Activated T-cell treated with anti-CD3 and anti-CD28 coated beads, Interleukin-2, amount 50 U/mL, for 48 hours (primary cell): ENCODE results near the gene SFXN5.
"Not testable (repeated sequence)": the region's sequence is repeated elsewhere in the genome, so short reads cannot be mapped to it uniquely, and the experiment has no call there.

Source experiments
- DNase-seq, 2 experiments: peaks; one replicate each; pipeline ENCODE4 v3.0.0-alpha.2; 2020

SFXN5 gene, protein sequence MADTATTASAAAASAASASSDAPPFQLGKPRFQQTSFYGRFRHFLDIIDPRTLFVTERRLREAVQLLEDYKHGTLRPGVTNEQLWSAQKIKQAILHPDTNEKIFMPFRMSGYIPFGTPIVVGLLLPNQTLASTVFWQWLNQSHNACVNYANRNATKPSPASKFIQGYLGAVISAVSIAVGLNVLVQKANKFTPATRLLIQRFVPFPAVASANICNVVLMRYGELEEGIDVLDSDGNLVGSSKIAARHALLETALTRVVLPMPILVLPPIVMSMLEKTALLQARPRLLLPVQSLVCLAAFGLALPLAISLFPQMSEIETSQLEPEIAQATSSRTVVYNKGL

DNA sequence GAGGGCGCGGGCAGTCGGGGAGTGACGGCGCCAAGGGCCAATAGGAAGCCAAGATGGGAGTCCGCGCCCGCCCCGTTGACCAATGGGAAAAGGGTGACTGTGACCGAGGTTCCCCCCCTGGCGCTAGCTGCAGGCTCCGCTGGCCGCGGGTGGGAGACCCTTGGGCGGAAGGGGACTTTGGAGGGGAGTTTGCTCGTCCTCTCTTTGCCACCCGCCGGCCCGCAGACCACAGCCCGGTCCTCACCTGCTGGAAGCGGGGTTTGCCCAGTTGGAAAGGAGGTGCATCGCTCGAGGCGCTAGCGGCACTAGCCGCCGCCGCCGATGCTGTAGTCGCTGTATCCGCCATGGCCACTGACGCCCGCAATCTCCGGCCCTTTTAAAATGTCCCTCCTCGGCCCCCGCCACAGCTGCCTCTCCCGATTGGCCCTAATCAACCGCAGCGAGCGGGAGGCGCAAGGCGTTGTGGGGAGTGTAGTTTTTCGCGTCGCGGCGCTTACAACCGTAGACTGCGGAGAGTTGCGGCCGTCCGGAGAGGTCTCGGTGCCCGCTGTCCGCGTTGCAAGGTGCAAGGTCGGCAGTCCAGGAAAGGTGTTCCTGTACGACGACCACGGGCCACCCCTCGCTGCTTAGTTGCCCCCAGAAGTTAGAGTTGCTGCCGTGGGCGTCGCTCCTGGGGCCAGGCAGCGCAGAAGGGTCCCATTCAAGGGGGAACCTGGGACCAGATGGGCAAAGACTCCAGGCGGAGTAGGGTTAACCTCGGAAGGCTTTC, at the start of gene SFXN5:
Gene SFXN5, minus strand, starts transcription at position 353 of the 769 bp plus-strand sequence. Its CDS starts 7 bp downstream, at position 346.
- peak; percentile 99 for DNase-seq

DNA sequence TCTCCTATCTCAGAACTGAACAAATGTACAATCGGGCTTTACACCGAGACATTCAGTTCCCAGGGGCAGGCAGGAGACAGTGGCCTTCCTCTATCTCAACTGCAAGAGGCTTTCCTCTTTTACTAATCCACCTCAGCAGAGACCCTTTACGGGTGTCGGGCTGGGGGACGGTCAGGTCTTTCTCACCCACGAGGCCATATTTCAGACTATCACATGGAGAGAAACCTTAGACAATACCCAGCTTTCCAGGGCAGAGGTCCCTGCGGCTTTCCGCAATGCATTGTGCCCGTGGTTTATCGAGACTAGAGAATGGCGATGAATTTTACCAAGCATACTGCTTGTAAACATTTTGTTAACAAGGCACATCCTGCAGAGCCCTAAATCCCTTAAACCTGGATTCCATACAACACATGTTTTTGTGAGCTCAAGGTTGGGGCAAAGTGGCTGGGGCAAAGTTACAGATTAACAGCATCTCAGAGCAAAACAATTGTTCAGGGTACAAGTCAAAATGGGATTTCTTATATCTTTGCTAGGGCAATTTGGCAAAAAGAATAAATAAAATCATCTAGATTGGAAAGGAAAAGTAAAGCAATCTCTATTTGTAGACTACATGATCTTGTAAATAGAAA, 48.2 kb upstream of the SFXN5 start:
- not testable (repeated sequence) for DNase-seq

DNA sequence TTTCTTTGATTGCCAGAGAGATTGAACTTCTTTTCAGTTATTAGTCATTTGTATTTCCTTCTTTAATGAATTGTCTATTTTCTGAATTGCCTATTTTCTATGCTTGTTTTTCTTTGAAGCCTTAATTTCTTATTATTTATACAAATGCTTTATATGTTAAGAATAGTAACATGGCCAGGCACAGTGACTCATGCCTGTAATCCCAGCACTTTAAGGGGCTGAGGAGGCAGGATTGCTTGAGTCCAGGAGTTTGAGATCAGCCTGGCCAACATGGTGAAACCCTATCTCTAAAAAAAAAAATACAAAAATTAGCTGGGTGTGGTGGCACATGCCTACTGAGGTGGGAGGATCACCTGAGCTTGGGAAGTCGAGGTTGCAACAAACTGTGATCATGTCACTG, 45.9 kb upstream of the SFXN5 start:
- DNase-seq, result no peak

DNA sequence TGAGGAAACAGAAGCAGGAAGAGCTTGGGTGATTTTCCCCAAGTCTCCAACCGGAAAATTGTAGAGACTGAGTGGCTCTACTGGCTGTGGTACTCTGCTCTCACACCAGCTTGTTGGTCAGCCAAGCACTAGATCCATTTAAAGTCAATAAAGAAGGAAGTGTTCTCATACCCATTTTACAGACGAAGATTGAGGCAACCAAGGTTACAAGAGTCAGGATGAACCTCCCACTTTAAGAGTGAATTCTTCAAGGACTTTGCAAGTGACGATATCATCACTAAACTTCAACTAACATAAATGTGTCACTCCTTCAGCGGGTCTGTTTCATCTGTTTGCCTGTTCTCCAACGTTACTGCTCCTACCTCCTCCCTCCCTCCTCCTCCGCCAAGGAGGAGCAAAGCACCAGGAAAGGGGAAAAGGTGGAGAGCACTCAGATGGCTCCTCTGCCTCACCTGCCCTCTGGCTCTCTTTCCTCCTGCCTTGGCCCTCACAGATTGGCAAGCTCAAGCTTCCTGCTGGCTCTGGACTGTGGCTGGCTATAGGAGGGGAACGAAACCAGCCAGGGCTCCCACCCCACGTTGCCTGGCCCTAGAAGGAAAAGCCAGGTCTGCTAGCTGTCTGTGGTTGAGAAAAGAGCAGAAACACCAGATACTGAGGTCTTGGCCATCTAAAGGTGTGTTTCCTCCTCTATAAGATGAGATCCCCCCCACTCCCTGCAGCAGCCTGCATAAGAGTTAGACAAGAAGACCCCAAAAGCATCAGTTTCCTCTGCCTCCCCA, 44.9 kb upstream of the SFXN5 start:
- DNase-seq, result no peak

DNA sequence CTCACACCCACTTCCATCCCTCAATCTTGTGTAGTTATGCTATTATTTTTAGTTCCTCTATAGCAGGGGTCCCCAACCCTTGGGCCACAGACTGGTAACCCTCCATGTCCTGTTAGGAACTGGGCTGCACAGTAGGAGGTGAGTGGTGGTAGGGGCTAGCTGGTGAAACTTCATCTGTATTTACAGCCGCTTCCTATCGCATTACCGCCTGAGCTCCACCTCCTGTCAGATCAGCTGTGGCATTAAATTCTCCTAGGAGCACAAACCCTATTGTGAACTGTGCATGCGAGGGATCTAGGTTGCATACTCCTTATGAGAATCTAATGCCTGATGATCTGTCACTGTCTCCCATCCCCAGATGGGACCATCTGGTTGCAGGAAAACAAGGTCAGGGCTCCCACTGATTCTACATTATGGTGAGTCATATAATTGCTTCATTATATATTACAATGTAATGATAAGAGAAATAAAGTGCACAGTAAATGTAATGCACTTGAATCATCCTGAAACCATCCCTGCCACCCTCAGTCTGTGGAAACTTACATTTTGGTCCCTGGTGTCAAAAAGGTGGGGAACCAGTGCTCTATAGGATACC, 42.9 kb upstream of the SFXN5 start:
- no peak for DNase-seq

DNA sequence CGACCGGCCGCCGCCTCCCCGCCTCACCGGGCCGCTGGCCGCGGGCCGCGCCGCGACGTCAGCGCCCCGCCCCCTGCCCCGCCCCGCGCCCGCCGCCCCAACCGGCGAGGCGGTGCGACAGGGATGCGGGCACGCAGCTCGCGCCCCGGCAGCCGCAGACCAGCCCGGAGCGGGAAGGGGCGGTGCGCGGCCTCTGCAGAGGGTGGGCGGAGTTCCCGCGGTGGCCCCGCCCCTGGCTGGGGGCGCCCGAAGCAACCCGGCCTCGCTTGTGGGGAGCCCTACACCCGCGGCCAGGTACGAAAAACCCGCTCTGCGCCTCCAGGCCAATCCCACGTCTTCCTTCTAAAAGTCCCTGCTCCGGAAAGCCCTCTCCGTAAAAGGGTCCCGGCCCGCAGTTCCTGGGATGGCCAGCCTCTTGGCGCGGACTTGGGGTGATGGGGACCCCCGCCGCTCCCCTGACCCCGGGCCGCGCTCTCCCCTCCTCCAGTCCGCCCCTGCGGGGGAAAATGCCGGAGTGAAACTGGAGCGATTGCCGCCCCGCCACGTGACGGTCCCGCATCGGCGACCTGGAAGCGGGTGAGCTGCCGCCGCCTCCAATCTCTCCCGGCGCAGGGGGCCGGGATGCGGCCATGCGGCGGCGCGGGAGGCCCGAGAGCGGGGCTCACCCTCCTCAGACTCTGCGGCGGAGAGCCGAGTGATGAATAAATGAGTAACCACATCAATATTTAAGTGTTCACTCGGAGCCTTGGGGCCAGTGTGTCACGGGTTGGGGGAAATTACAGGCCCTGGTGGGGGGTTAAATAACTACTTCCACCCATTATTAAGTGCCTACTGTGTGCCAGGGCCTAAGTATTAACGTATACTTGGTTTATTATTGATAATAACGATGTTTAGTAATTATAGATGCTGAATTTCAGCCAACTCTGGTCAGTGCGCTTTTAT, 41.7 kb upstream of the SFXN5 start, which contains the start of gene RAB11FIP5:
Gene RAB11FIP5, minus strand, starts transcription at position 36 of the 942 bp plus-strand sequence. CDS start 171 bp downstream, outside the sequence.
- peak; percentile 82 to 88 for DNase-seq

DNA sequence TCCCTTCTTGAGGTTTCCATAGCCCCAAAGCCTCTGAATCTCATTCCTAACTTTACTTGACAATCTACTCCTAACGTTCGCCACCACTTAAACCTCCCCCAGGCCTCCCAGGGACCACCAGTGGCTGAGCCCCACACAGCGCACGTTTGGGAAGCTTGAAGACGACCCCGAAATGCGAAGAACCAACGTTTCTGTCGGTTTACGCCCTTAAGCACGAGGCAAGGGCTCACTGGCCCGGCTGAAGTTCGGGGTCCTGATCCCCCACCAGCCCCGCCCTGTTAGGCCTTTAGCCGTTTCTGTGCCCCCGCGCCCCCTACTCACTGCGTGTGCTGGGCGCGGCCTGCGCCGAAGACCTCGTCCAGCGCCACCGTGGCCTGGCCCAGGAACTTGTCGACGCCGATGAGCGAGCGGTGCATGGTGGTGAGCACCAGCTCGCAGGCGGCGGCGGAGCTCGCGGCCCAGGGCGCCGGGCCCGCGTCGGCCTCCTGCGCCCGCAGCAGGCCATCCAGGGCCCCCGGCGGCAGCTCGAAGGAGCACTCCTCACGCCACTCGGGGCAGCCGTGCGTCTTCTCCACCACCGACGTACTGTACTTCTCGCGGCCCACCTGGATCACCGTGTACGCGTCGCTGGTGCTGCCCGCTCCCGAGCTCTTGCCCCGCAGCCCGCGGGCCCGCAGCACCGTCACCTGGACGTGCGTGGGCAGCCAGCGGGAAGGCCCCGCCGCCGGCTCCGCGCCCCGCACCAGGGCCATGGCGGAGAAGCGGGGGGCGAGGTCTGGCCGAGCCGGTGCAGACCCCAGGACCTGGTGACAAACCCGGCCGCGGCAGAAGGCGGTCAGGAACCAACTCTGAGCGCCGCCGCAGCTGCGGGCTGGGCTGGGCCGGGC, 40.8 kb upstream of the SFXN5 start:
- peak; percentile 43 to 60 for DNase-seq

DNA sequence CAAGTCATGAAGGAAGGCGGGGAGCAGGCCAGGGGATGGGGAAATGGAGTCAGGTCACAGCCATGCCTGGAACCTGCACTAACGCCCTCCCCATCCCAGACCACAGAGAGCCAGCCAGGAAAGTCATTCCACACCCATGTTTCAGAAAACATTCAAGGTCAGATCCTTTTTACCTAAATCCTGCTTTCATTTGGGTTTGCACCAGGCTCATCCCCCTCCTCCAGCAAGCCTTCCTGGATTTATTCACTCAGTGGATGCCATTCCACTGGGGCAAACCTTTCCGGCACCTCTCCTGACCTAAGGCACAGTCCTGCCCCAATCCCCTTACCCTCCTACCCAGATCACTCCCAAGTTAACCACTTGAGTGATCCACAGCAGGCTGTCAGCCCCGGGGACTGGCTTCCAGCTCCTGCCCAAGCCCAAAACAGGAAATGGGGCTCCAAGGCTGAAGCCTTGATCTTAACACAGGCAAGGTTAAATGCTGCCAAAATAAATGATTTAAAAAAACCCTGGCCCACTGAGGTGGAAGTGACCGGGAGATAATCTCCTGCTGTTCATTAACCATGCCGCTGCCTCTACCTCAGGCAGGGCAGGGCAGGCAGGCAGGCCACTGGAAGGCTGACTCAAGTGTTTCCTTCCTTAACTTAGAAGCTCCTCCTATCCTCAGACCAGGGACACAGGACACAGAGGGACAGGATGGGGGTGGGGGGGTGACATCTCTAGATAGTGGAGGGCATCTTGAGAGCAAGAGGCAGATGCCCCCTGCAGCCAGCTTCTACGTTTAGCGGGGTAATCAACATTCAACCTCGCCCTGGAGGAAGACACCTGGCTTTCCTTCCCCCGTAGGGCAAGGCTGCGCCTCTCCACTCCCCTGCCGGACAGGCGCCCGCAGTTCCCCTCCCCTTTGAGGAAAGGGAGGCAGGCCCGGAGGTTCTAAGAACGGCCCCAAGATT, 39.8 kb upstream of the SFXN5 start:
- DNase-seq, result peak; percentile 41 to 49

DNA sequence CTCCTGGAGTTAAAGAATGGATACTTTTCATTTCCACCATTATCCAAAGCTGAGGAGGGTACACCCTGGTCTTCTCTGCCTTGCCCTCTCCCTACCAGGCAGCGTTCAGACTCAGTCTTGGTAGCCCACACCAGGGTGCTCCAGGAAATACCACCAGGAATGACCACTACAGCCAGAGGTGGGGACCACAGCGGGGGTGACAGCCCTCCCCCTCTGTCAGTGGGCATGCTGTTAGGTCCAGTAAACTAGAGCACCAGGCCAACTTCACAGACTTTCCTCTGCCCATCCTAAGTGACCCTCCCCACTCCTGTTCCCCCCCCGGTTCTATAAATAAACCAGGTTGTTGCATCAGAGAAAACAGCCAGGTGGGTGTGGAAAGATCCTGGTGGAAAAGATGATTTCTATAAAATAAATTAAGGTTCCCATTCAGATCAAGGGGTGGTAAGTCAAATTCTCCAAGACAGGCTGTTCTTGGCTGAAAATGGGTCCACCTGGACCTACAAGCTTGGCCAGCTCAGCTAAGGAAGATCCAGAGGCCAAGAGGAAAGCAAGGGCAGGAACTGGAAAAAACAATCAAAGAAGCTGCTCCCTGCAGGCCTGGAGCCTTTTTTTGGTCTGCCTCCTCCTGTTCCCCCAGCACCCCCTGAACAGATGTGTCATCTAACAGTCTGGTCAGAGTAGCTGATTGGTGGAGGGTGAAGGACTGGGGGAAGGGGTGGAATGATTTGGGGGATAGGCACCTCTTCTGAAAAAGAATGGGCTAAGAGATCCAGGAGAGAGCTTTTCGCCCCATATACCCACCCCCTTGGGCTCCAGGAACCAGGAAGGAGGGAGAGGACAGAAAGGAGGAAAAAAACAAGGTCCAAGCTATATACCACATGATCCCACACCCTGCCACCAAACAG, 38.9 kb upstream of the SFXN5 start:
- DNase-seq, result no peak

DNA sequence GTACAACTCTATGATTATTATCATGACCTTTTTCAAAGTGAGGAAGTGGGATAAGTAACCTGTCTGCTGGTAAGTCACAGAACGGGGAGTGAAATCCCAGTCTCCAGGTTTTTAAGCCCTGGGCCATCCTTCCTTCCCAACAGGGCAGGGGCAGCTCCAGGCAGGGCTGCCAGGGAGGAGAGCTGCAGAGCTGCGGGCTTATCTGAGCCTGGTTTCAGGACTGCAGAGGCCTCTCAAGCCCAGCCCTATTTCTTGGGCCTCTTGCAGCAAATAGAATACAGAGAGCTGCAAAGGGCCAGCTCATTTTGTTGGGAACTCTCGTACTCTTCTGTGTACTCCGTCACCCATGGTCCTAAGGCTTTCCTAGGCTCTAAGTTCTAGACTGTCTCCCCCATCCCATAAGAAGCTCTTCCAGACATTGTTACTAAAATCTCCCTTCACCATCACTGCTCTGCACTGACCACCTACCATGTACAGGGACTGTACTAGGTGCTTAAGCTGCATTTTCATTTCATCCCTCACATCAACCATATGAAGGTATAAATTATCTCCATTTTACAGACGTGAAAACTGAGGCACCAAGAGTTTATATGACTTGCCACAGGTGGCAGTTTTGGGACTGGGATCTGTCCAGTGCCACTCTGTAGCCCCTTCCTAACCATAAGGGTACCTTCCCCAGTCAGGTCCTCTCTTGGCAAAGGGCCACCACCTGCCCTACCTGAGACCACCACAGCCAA, 38.1 kb upstream of the SFXN5 start:
- DNase-seq, result no peak

DNA sequence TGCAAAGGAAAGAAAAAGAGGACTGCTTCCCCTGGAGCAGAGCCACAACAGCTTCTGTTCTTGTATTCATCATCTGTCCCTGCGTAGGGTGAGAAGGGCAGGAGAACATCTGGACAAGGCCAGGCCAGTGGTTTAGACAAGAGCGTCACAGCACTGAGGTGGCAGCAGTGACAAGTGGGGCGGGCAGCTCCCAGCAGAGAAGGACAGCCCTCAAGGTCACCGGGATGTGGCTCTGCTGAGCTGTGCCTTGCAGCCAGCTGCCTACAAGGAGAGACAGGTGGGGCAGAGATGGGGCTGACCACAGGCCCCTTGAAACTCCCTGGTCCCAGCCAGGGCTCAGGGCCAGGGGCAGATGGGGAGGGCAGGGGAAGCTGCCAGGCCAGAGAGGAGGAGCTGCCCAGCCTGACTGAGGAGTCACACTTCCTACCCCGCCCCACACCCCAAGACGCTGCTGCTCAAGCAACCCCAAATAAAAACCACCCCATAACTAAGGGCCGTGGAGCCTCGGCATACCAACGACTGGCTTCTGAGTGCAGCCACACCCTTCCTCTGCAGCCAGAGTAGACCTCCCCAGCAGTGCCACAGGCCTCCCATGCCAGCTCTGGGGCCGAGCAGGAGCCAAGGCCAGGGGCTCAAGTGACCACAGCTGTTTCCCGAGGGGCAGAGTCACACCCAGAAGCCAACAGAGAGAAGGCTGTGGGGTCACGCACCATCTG, 35.9 kb upstream of the SFXN5 start:
- DNase-seq, result no peak

DNA sequence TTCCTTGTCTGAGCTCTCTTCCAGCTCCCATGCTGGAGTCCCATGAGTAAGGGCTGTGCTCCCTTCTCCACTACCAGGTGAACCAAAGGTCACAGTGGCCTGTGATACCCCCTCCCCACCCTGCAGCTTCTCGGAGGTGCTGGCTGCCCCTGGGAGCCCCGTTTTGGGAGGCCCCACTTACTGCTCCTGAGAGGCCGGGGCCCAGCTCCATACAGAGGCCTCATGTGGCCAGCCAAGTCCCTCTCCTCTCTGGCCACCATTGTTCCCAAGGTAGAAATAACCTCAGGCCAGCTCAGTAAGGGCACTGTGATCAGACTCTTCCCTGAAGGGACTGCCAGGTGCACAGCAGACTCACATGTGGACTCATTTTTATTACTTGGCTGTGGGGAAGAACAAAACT, 35.3 kb upstream of the SFXN5 start:
- DNase-seq, result no peak

DNA sequence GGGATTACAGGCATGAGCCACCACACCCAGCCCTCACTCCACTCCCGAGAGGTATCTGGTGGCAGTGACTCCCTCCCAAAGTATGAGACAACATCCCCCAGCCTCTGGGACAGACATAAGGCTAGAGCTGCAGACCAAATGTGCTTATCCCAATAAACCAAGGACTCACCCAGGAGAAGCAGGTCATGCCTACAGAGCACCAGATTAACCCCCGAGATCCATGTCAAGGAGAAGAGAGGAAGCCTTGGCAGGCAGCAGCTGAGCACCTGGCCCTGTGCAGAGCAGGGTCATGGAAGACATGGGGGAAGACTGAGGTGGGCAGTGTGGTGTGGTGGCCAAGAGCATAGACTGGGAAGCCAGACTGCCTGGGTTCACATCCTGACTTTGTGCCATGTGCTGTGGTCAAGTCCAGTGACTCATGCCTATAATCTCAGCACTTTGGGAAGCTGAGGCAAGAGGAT, 34.0 kb upstream of the SFXN5 start:
- DNase-seq, result no peak

DNA sequence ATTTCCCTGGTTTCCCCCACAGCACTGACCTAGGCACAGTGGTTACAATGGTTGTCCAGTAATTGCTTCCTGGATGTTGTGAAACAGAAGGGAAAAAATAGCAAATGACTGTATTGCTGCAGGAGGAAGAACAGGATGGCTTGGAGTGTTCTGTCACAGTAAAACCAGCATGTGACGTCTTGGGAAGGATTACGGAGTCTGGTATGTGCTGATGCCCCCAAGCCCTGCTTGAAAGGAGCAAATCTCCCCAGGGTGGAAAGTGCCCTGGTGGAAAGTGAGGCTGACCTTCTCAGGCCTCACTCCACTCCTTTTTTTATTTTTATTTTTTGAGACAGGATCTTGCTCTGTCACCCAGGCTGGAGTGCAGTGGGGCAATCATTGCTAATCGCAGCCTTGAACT, 33.4 kb upstream of the SFXN5 start:
- DNase-seq, result no peak

DNA sequence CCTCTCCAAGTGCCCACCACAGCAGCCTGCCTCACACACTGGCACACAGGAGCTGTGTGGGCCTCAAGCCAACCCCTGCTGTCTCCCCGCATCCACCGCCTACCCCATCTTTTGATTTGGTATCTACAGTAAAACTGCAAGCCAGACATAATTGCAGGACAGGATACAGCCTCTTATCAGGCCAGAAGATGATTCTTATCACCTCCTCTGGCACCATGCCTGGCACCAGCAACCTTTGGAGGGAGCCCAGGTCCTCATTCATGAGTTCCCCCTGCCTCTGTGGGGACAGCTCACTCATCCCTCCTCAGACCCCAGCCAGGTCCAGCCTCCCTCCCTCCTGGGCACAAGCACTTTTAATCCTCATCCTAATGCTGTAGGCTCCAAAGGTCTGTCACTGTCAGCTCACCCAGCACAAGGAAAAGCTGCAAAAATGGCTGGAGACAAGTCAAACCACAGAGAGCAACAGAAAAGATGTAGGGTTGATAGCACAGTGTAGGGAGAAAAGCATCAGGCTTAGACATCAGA, 31.6 kb upstream of the SFXN5 start:
- DNase-seq, result no peak

DNA sequence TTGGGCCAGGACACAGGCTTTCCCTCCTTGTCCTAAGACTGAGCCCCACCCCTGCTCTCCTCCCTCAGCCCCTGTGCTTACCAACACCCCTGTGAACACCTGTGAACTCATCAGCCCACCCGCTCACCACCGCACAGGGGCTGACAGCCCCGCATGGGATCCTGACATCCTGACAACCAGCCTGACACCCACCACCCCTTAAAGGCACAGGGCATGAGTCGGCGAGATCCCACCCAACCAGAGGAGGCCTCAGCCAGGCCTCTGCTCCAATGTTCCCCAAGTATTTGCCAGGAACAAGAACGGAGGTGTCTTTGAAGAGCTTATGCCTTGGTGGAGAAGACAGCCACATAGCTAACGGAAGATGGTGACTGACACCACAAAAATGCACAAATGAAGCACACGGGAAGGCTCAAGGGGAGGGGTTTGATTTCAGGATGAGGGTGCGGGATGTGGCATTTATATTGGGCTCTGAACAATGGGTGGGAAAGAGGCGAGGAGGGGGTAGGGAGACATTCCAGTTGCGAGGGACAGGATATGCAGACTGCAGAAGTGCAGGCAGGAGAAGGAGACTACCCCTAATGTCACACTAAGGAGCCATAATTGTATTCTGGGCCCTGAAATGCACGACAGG, 30.2 kb upstream of the SFXN5 start:
- DNase-seq, result no peak
